HG03060 (cell line): ENCODE results near the gene ANKRD12.
"Not testable (repeated sequence)": the region's sequence is repeated elsewhere in the genome, so short reads cannot be mapped to it uniquely, and the experiment has no call there.

ENCODE experiments used
- ATAC-seq: cut with Tn5 transposase; IDR thresholded peaks from one replicate; pipeline ENCODE4 v1.9.1; 2021; ENCODE audit warnings: low read depth, moderate number of reproducible peaks; ENCODE audit not compliant: unreplicated experiment

Gene ANKRD12

GRCh38 chr18:9139400-9140039, 2.9 kb downstream of the ANKRD12 start:
- ATAC-seq = no peak

GRCh38 chr18:9140381-9140780, 3.8 kb downstream of the ANKRD12 start:
- no peak for ATAC-seq

GRCh38 chr18:9140984-9141383, 4.4 kb downstream of the ANKRD12 start:
- no peak for ATAC-seq

- ATAC-seq = no peak
Observed at GRCh38 chr18:9146224-9146623, 9.6 kb downstream of the ANKRD12 start.

- no peak for ATAC-seq
Observed at GRCh38 chr18:9147440-9148202, 11.0 kb downstream of the ANKRD12 start.

- ATAC-seq = no peak
Observed at GRCh38 chr18:9148203-9148552, 11.6 kb downstream of the ANKRD12 start.

- no peak for ATAC-seq
Observed at GRCh38 chr18:9150121-9150520, 13.5 kb downstream of the ANKRD12 start.

- ATAC-seq = no peak
Observed at GRCh38 chr18:9153256-9153655, 16.7 kb downstream of the ANKRD12 start.

- ATAC-seq = no peak
Observed at GRCh38 chr18:9156604-9157249, 20.1 kb downstream of the ANKRD12 start.

- ATAC-seq = no peak
Observed at GRCh38 chr18:9157806-9158205, 21.2 kb downstream of the ANKRD12 start.

GRCh38 chr18:9160014-9160413, 23.4 kb downstream of the ANKRD12 start:
- ATAC-seq = no peak

- ATAC-seq = not testable (repeated sequence)
Observed at GRCh38 chr18:9162663-9163062, 26.1 kb downstream of the ANKRD12 start.

GRCh38 chr18:9164149-9164548, 27.6 kb downstream of the ANKRD12 start:
- not testable (repeated sequence) for ATAC-seq

GRCh38 chr18:9165883-9166282, 29.3 kb downstream of the ANKRD12 start:
- ATAC-seq = not testable (repeated sequence)

GRCh38 chr18:9169515-9169914, 32.9 kb downstream of the ANKRD12 start:
- not testable (repeated sequence) for ATAC-seq

GRCh38 chr18:9171919-9172318, 35.3 kb downstream of the ANKRD12 start:
- ATAC-seq = not testable (repeated sequence)

- no peak for ATAC-seq
Observed at GRCh38 chr18:9172506-9173127, 36.0 kb downstream of the ANKRD12 start.

GRCh38 chr18:9173770-9174233, 37.2 kb downstream of the ANKRD12 start:
- no peak for ATAC-seq

GRCh38 chr18:9174302-9174701, 37.7 kb downstream of the ANKRD12 start:
- no peak for ATAC-seq

- ATAC-seq = no peak
Observed at GRCh38 chr18:9175115-9175514, 38.5 kb downstream of the ANKRD12 start.

- no peak for ATAC-seq
Observed at GRCh38 chr18:9177031-9177430, 40.5 kb downstream of the ANKRD12 start.
